ENCODE results near the gene BMERB1.

BMERB1 gene

DNA sequence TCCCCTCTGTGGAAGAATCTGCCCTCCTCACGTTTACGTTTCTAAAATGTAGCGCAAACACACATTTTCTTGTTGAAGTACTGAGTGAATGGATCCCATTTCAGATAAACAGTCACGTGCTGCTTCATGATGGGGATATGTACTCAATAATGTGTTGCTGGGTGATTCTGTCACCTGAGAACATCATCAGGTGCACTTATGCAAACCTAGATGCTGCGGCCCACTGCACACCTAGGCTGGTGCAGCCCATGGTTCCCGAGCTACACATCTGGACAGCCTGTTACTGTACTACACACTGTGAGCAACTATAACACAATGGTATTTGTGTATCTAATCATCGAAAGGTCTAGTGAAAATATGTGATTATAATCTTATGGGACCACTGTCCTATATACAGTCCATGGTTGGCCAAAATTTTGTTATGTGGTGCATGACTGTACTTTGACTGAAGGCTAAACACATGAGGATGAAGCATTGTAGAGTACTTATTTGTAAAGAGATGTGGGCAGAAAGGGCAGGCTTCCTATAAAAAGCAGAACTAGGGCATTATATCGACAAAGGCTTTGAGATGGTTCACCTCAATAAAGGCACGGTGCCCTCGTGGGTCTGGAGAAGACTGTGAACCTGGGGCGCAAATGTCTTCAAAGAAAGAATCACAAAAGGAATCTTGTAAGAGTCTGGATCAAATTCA is 182.2 kb downstream of the BMERB1 start:
- ChIA-PET CTCF (no interaction called here), POLR2A (no interaction called here)
- TF ChIP-seq, protein P1, sequence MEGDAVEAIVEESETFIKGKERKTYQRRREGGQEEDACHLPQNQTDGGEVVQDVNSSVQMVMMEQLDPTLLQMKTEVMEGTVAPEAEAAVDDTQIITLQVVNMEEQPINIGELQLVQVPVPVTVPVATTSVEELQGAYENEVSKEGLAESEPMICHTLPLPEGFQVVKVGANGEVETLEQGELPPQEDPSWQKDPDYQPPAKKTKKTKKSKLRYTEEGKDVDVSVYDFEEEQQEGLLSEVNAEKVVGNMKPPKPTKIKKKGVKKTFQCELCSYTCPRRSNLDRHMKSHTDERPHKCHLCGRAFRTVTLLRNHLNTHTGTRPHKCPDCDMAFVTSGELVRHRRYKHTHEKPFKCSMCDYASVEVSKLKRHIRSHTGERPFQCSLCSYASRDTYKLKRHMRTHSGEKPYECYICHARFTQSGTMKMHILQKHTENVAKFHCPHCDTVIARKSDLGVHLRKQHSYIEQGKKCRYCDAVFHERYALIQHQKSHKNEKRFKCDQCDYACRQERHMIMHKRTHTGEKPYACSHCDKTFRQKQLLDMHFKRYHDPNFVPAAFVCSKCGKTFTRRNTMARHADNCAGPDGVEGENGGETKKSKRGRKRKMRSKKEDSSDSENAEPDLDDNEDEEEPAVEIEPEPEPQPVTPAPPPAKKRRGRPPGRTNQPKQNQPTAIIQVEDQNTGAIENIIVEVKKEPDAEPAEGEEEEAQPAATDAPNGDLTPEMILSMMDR (IDR thresholded peaks at IDR 0.05; ENCODE audit: control extremely low read depth, extremely low read depth, low read depth, missing control alignments): no peak
- DNase-seq (ENCODE audit: extremely low spot score): no peak

DNA sequence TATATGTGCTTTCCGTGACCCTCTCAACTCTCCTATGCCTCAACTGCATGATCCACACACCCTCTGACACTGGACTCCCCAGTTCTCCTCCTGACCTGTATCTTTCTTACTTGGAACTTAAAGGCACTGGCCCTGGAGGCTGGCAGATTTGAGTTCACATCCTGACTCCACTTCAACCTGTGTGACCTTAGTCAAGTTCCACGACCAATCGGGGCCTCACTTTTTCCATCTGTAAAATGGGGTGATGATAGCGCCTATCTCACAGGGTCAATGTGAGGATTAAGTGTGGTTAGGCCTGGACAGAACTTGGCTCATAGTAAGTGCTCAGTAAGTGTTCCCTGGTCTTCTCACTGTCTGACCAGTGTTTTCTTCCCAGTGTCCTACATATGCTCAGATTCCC is 183.5 kb downstream of the BMERB1 start:
- POLR2A ChIA-PET: no interaction called here
- CTCF ChIA-PET: no interaction called here
- DNase-seq (ENCODE audit: extremely low spot score): no peak
- TF ChIP-seq, protein P1 (IDR thresholded peaks at IDR 0.05; ENCODE audit: control extremely low read depth, extremely low read depth, low read depth, missing control alignments): no peak

DNA sequence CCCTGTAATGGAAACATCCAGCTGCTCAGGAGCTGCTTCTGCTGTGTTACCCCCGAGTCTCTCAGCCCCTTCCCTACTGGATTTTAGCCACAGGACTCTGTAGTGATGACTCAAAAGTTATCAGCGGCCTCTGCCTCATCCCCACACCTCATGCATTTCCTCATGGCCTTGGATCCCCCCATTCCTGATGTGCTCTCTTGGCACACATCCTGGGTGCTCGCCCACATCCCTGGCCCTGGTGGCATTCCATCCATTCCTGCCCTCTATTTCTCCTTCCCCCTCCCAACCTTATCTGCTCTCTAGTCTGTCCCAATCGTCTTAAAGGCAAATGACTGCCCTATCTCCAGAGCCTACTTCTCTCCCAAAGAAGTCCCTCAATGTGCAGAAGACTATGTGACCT is 184.0 kb downstream of the BMERB1 start:
- TF ChIP-seq, protein P1 (IDR thresholded peaks at IDR 0.05; ENCODE audit: control extremely low read depth, extremely low read depth, low read depth, missing control alignments): no peak
- POLR2A ChIA-PET: no interaction called here
- DNase-seq (ENCODE audit: extremely low spot score): no peak

DNA sequence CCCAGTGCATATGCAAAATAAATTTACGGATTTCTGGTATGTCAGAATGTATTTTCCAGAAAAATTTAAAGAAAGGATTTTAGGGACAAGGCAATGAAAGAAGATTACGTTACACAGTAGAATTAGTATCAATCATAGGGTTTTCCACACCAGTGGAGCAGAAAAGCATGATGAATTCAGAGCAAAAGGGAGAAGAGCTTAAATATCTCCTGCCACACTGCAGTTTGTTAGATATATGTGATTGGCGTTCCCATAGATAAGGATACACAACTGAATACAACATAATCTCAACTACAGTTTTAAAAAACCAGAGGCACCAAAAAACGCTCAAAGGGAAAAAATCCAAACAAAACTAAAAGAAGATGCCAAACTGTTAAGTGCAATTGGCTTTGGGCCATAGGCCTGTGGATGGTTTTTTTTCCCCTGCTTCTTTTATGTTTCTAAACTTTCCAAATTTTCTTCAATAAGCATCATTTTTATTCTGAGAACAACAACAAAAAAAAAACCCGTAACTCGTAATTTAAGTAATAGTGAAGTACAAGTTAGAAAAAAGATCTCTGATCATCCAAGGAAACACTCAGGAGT is 186.3 kb downstream of the BMERB1 start:
- POLR2A ChIA-PET: no interaction called here
- TF ChIP-seq, protein P1 (IDR thresholded peaks at IDR 0.05; ENCODE audit: control extremely low read depth, extremely low read depth, low read depth, missing control alignments): no peak
- CTCF ChIA-PET: interaction anchor here (1.7 kb wide), 1 partner anchor 22 kb away, joined by 5 read pairs; the partner anchor contains the start of gene MARF1
- DNase-seq (ENCODE audit: extremely low spot score): no peak

More for the DNA sequence above, 184.0 kb downstream of the BMERB1 start:
- CTCF ChIA-PET: no interaction called here

DNA sequence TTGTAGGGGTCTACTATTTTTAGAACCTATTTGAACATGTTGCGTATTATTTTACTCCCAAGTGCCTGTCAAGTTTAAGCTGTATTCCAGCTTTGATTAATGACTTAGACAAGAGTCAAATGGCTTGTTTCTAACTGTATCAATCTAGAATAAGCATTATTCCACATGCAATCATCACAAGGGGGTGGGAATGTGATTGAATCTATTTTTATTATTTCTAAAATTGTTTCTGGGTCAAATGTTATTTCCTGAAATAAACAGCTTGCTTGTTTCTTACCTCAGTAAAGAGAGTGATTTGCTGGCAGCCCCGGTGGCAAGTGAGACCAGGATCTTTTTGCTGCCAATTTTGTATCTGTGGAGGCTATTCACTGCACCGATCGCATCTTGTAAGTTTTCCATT is 187.1 kb downstream of the BMERB1 start:
- CTCF ChIA-PET: interaction anchor here (1.7 kb wide), 1 partner anchor 21 kb away, joined by 5 read pairs; the partner anchor contains the start of gene MARF1

DNA sequence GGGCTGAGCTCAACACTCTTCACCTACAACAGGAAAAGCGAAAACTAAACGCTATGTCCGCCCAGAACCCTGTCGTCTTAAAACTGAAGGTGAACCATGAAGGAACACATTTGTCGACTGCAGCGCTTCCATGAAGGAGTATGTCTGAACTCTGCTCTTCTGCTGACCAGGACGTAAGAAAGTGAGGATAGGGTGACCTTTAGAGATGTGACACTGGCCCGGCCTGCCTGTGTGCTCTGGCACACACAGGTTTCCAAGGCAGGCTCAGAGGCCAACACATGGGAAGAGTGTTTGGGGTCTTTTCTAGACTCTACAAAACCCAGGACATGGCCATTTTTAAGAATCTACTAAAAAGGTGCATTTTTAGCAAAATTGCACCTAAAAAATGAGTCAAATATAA is 187.5 kb downstream of the BMERB1 start:
- CTCF ChIA-PET: interaction anchor here (1.7 kb wide), 1 partner anchor 21 kb away, joined by 5 read pairs; the partner anchor contains the start of gene MARF1
- POLR2A ChIA-PET: no interaction called here
- TF ChIP-seq, protein P1 (IDR thresholded peaks at IDR 0.05; ENCODE audit: control extremely low read depth, extremely low read depth, low read depth, missing control alignments): no peak
- no peak for DNase-seq (ENCODE audit: extremely low spot score)

More for the DNA sequence above, 187.1 kb downstream of the BMERB1 start:
- DNase-seq (ENCODE audit: extremely low spot score): no peak
- POLR2A ChIA-PET: no interaction called here
- TF ChIP-seq, protein P1 (IDR thresholded peaks at IDR 0.05; ENCODE audit: control extremely low read depth, extremely low read depth, low read depth, missing control alignments): no peak

Measured in GM10248 (cell line).